Esophagus squamous epithelium (tissue), 4 donors: ENCODE measurements around the gene ASTN2.

Source experiments
- POLR2A ChIP-seq, 4 donors: fragments of 450-650 bp; IDR thresholded peaks; one replicate each; pipeline ENCODE4 v1.6.1; 2017; ENCODE audit warnings: antibody characterized with exemption in 4 of 4, mild to moderate bottlenecking in 4 of 4, moderate library complexity in 3 of 4
- TF ChIP-seq, protein P1 (sequence below), 6 experiments: fragments of 450-650 bp in 4 of 6; fragments of 200-600 bp in 2 of 6; sonication (generic) in 2 of 6; IDR thresholded peaks; one replicate each; pipeline ENCODE4 v1.5.1; 2016 to 2019; ENCODE audit warnings: antibody characterized with exemption in 6 of 6, mild to moderate bottlenecking in 4 of 6, moderate library complexity in 4 of 6

DNA sequence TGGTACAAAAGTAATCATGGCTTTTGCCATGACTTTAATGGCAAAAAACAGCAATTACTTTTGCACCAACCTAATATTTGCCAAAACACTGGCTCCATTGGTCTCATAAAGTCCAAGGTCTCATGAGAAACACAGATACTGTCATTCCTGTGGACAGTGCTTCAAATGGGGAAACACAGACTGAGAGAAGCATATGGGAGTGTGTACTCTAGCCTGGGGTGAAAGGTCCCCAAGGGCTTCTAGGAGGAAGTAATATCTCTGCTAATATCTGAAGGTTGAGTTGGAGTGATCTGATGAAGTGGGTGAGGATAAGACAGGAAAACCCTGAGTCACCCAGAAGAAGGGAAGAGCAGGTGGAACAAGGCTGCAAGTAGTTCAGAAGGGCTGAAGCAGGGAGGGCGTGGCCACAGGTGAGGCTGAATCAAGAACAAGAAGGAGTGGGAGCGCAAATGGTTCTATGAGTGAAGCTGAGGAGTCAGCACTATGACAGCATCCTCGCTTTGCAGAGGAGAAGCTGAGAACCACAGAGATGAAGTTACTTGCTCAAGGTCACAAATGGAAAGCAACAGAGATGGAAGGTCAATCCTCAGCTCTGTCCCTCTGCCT, 164.1 kb downstream of the ASTN2 start:
- TF ChIP-seq, protein P1, sequence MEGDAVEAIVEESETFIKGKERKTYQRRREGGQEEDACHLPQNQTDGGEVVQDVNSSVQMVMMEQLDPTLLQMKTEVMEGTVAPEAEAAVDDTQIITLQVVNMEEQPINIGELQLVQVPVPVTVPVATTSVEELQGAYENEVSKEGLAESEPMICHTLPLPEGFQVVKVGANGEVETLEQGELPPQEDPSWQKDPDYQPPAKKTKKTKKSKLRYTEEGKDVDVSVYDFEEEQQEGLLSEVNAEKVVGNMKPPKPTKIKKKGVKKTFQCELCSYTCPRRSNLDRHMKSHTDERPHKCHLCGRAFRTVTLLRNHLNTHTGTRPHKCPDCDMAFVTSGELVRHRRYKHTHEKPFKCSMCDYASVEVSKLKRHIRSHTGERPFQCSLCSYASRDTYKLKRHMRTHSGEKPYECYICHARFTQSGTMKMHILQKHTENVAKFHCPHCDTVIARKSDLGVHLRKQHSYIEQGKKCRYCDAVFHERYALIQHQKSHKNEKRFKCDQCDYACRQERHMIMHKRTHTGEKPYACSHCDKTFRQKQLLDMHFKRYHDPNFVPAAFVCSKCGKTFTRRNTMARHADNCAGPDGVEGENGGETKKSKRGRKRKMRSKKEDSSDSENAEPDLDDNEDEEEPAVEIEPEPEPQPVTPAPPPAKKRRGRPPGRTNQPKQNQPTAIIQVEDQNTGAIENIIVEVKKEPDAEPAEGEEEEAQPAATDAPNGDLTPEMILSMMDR (IDR thresholded peaks at IDR 0.05) = no peak
- TF ChIP-seq POLR2A (IDR thresholded peaks at IDR 0.05) = no peak
